ENCODE results near the gene LIMCH1.

The LIMCH1 gene

GRCh38 chr4:41600243-41600912, 62.4 kb downstream of the LIMCH1 start:
- peak; percentile 69 for FAIRE-seq
- DNase-seq (ENCODE audit: insufficient read length, low spot score), result no peak

- FAIRE-seq (no peak), DNase-seq (ENCODE audit: insufficient read length, low spot score) (no peak)
Observed at GRCh38 chr4:41601025-41601424, 63.1 kb downstream of the LIMCH1 start.

GRCh38 chr4:41602113-41602512, 64.2 kb downstream of the LIMCH1 start:
- FAIRE-seq (no peak), DNase-seq (ENCODE audit: insufficient read length, low spot score) (no peak)

GRCh38 chr4:41602886-41603498, 65.0 kb downstream of the LIMCH1 start:
- DNase-seq (ENCODE audit: insufficient read length, low spot score), result no peak

GRCh38 chr4:41609851-41610250, 71.9 kb downstream of the LIMCH1 start:
- no peak for DNase-seq (ENCODE audit: insufficient read length, low spot score)
- FAIRE-seq, result no peak

More at GRCh38 chr4:41602886-41603498, 65.0 kb downstream of the LIMCH1 start:
- FAIRE-seq, result no peak

GRCh38 chr4:41610474-41610873, 72.5 kb downstream of the LIMCH1 start:
- no peak for DNase-seq (ENCODE audit: insufficient read length, low spot score)
- no peak for FAIRE-seq

GRCh38 chr4:41611124-41611838, 73.3 kb downstream of the LIMCH1 start:
- FAIRE-seq (no peak), DNase-seq (ENCODE audit: insufficient read length, low spot score) (no peak)

- DNase-seq (ENCODE audit: insufficient read length, low spot score) (no peak), FAIRE-seq (no peak)
Observed at GRCh38 chr4:41611881-41612871, 74.2 kb downstream of the LIMCH1 start.

- DNase-seq (ENCODE audit: insufficient read length, low spot score), result no peak
- FAIRE-seq, result no peak
Observed at GRCh38 chr4:41613386-41613785, 75.4 kb downstream of the LIMCH1 start.

GRCh38 chr4:41613821-41614220, 75.9 kb downstream of the LIMCH1 start:
- DNase-seq (ENCODE audit: insufficient read length, low spot score), result no peak
- no peak for FAIRE-seq

GRCh38 chr4:41614519-41614918, 76.6 kb downstream of the LIMCH1 start:
- FAIRE-seq (no peak), DNase-seq (ENCODE audit: insufficient read length, low spot score) (no peak)

GRCh38 chr4:41619161-41619560, 81.2 kb downstream of the LIMCH1 start:
- no peak for DNase-seq (ENCODE audit: insufficient read length, low spot score)
- no peak for FAIRE-seq

GRCh38 chr4:41620594-41621256, 82.8 kb downstream of the LIMCH1 start:
- FAIRE-seq (no peak), DNase-seq (ENCODE audit: insufficient read length, low spot score) (no peak)

- DNase-seq (ENCODE audit: insufficient read length, low spot score), result no peak
- FAIRE-seq, result no peak
Observed at GRCh38 chr4:41622787-41623186, 84.8 kb downstream of the LIMCH1 start.

- FAIRE-seq (no peak), DNase-seq (ENCODE audit: insufficient read length, low spot score) (no peak)
Observed at GRCh38 chr4:41624765-41625164, 86.8 kb downstream of the LIMCH1 start.

GRCh38 chr4:41625531-41625930, 87.6 kb downstream of the LIMCH1 start:
- DNase-seq (ENCODE audit: insufficient read length, low spot score) (no peak), FAIRE-seq (no peak)

- no peak for DNase-seq (ENCODE audit: insufficient read length, low spot score)
- FAIRE-seq, result no peak
Observed at GRCh38 chr4:41628936-41629335, 91.0 kb downstream of the LIMCH1 start.

- FAIRE-seq (no peak), DNase-seq (ENCODE audit: insufficient read length, low spot score) (no peak)
Observed at GRCh38 chr4:41631523-41631922, 93.6 kb downstream of the LIMCH1 start.

- DNase-seq (ENCODE audit: insufficient read length, low spot score) (no peak), FAIRE-seq (no peak)
Observed at GRCh38 chr4:41632481-41633073, 94.6 kb downstream of the LIMCH1 start.

- no peak for FAIRE-seq
- no peak for DNase-seq (ENCODE audit: insufficient read length, low spot score)
Observed at GRCh38 chr4:41633321-41633720, 95.4 kb downstream of the LIMCH1 start.
